Measurements from ENCODE around the gene STEAP3.

DNA sequence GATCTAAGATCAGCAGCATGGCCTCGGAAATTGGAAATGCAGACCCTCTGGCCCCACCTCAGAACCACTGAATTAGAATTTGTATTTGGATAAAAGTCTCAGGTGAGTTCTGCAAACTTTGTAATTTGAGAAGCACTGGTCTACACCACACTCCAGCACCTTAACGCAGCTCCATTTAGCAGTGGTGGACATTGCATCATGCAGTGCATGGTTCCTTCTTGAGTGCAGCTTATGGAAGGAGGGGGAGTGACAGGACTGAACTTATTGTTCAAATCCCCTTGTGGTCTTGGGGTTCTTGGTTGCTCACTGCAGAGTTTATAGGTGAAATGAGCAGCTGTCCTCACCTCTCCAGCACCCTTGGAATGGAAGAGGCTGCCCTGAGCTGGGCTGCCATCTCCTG is 17.4 kb upstream of the STEAP3 start:
- TF ChIP-seq CTCF (IDR thresholded peaks at IDR 0.05 in 4 of 5, conservative IDR thresholded peaks at IDR 0.05 in 1 of 5): no peak
- no peak for TF ChIP-seq POLR2A (IDR thresholded peaks at IDR 0.05)
